Cerebellar nuclear complex (tissue), 1 donor: ENCODE data around the gene PRSS33.

Experiments
- DNase-seq, 2 experiments: peaks; one replicate each; lab custom pipeline; 2025; lab: John Stamatoyannopoulos, UW

PRSS33 gene, protein sequence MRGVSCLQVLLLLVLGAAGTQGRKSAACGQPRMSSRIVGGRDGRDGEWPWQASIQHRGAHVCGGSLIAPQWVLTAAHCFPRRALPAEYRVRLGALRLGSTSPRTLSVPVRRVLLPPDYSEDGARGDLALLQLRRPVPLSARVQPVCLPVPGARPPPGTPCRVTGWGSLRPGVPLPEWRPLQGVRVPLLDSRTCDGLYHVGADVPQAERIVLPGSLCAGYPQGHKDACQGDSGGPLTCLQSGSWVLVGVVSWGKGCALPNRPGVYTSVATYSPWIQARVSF

GRCh38 chr16:2787406-2787805, at the start of gene PRSS33:
Gene PRSS33, minus strand, starts transcription at chr16:2787560. Its CDS starts 1,013 bp downstream, at chr16:2786547.
- DNase-seq, result no peak

GRCh38 chr16:2836646-2837508, 49.5 kb upstream of the PRSS33 start:
- no peak for DNase-seq

GRCh38 chr16:2835638-2836493, 48.5 kb upstream of the PRSS33 start:
- no peak for DNase-seq

DNA sequence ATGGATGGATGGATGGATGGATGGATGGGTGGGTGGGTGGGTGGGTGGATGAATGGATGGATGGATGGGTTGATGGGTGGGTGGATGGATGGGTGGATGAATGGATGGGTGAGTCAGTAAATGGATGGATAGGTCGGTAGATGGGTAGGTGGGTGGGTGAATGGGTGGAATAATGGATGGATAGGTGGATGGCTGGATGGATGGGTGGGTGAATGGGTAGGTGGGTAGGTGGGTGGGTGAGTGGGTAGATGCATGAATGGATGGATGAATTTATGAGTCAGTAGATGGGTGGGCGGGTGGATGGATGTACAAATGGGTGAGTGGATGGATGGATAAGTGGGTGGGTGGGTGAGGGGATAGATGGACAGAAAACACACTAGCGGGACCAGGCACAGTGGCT, 47.6 kb upstream of the PRSS33 start:
- DNase-seq, result no peak

- DNase-seq, result no peak
Measured at GRCh38 chr16:2833776-2834175, 46.4 kb upstream of the PRSS33 start.

DNA sequence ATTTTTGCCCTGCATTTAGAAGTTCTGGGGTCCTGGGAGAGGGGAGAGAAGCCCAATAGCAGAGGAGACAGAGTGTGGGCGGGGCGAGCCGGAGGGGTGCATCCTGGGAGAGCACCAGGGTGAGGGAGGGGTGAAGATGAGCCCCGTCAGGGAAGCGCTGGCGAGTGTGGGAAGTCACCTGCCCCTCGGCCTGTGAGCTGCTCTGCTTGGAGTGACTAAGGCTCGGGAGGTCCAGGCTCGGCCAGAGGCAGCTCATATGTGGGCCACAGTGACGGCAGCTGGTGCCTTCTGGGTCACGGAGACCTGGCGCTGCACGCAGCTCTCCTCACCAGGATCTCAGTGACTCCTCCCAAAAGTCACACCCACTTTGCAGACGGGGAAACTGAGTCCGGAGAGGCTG, 43.8 kb upstream of the PRSS33 start:
- no peak for DNase-seq

- no peak for DNase-seq
Measured at GRCh38 chr16:2830355-2830695, 43.0 kb upstream of the PRSS33 start.

DNA sequence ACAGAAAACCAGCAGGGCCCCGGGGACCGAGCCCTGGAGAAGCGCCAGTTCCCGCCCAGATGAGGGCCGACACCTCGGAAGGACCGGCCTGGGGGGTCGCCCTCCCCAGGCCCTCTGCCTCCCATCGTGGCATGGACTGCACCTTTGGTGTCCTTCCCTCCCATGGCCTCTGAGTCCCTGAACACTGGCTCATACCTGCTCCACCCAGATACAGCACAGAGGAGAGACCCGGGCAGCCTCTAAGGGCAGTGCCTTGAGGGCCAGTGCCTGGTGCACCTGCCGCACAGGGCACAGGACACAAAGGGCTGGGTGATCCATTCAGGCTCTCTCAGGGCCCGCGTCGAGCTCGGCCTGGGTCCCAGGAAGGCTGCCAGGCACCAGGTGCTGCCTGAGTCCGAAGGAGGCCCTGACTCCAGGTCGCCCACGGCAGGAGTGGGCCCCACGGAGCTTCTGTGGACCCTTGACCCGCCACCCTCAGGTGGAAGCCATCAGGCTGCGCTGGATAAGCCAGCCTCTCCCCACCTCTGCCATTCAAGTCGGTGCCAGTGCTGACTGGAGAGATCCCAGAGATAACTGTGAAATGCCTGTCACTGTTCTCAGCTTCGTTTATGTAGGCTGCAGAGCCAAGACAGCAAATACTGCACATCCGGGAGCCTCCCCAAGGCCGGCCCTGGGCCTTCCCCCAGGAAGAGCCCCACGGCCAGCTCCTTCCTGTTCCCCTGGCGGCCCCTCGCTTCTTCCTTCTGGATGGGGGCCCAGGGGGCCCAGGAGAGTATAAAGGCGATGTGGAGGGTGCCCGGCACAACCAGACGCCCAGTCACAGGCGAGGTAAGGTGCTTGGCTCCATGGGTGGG, 42.4 kb upstream of the PRSS33 start, which contains the start of gene ZG16B:
Gene ZG16B, plus strand, starts transcription at position 803 of the 854 bp plus-strand sequence. CDS start 139 bp downstream, outside the sequence.
- no peak for DNase-seq

DNA sequence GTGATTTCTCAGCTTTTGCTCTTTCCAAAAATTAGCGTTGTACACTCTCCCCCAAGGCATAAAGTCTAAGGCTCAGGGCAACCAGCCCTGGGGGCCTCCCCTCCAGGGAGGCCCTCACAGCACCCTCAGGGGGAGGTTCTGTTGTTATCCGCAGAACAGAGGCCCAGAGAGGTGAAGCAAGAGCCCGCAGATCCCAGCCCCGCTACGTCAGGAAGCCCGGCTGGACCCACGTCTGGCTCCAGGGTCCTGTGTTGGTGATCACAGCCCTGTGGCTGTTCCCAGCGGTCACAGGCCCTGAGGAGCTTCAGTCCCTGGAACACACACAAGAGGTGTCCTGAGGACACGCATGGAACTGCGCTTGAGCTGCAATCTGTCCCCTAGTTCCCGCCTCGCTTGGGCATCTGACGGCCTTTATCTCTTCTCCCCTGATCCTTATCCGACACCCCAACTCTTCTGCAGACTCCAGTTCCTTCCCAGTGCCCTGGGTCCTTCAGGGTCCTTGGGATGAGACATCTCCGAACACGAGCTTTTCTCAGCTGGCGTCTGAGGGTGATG, 41.6 kb upstream of the PRSS33 start:
- no peak for DNase-seq

GRCh38 chr16:2828521-2828840, 41.1 kb upstream of the PRSS33 start:
- DNase-seq, result no peak

DNA sequence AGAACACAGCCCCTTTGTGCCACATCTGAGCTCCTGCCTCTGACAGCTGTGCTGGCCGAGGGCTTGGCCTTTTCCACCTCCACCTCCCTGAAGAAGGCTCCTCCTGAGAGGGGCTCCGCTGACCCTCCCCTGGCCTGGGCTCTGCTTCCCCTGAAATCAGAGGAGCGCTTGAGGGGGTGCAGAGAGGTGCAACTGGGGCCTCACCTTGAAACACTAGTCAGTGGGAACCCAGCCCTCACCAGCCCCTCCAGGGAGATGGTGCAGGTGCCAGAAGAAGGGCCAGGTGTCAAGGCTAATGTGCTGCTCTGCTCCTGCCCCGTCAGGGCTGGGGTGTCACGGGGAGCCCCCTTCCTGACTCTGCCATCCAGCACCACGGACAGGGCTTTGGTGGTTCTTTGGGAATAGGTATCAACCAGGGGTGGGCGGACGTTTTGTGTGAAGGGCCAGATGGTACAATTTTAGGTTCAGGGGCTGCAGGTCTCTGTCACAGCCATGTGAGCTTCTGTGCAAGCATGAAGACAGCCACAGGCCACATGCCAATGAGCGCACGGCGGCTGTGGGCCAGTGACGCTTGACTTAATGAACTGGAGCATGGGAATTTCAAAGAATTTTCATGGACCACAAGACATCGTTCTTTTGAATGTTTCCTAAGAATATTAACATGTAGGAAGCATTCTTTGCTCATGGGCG, 40.6 kb upstream of the PRSS33 start:
- no peak for DNase-seq

DNA sequence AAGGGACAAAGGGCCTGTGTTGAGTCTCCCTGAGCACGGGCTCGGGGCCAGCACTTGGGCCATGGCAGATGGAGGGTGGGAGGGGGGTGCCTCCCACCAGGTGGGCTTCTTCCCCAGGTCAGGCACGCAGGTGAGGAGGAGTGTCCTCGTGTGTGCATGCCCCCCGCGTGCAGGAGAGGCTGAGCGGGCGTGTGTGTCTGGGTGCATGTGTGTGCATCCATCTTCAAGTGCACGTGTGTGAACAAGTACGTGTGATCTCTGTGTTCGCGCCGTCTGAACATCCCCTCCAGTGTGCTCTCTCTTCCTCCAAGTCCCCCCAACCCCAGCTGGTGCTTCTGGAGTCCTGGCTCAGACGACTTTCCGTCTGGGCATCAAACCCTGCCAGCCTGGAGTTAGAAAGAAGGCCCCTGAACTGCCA, 40.0 kb upstream of the PRSS33 start:
- DNase-seq, result no peak

DNA sequence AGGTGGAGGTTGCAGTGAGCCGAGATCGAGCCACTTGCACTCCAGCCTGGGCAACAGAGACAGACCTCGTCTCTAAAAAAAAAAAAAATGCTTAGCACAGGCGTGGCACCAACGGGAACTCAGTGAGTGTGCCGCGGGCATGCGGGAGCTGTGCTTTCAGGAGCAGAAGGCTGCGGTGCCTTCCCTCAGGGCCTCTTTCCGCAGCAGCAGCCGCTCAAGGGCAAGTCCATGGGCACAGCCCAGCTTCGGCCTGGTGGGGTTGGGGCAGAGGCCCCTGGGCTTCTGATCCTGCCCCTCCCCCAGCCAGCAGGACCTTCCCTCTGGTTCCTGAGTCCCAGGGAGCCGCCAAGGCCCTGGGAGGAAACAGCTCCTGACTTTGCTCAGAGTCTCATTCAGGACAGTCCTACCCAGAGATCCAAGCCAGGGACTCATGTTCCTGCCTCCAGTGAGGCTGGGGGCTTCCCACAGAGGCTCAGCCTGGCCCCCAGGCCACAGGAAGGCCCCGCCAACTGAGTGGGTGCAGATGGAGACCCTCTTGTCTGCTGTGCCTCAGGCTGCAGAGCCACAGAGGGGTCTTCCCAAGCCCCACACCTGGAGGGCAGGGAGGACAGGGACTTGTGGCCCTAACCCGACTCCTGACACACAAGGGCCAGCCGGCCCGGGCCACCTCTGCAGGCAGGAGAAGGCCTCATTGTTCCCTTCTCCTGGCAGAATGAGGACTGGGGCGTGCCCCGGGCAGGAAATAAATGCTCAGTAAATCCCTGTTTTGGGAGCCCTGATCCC, 39.4 kb upstream of the PRSS33 start:
- no peak for DNase-seq

DNA sequence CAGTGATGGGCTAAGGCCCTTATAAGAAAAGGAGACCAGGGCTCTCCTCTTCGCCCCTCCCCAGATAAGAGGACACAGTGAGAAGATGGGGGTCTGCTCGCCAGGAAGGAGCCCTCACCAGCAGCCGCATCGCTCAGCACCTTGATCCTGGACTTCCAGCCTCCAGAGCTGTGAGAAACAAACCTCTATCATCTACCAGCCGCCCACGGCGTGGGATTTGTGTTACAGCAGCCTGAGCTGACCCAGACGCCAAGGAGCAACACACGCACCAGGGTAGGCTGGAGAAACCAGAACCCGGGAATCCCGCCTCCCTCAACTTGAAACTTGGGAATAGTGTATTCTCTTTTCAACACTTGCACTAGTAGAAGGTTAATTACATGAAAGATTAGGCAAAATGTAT, 38.5 kb upstream of the PRSS33 start:
- DNase-seq, result no peak

DNA sequence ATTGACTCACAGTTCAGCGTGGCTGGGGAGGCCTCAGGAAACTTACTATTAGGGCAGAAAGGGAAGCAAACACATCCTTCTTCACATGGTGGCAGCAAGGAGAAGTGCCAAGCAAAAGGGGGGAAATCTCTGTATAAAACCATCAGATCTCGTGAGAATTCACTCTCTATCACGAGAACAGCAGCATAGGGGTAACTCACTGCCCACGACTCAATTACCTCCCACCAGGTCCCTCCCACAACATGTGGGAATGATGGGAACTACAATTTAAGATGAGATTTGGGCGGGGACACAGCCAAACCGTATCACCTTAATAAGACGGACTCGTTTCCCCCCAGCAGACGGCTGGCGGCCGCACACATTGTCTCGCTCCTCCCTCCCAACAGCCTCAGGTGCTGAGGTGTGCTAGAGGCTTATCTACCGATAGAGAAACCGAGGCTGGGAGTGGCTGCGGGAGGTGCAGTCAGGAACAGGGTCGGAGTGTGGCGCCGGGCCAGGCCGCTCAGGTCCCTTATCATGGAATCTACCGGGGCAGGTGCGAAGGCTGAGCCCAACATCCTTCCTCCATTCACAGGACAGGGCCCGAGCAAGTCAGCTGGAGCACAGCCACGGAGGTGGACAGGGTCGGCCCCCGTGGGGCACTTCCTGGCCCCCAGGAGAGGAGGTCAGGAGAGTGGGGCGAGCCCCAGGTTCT, 37.8 kb upstream of the PRSS33 start:
- DNase-seq, result no peak

DNA sequence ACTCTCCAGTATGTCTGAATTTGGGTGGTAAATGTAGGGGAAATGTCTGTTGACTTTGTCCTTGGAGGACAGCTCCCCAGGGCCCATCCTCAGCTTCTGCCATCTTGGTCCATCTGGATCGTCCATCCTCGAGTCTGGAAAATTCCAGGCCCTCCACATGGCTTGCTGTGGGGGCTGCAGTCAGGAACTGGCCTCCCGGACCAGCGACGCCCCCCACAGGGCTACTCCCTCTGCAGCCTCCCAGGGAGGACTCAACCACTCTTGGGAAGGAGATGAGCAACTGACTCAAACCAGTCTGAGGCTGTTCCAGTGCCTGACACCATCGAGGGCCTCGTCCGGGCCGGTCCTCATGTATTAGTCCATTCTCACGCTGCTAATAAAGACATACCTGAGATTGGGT, 37.3 kb upstream of the PRSS33 start:
- no peak for DNase-seq

DNA sequence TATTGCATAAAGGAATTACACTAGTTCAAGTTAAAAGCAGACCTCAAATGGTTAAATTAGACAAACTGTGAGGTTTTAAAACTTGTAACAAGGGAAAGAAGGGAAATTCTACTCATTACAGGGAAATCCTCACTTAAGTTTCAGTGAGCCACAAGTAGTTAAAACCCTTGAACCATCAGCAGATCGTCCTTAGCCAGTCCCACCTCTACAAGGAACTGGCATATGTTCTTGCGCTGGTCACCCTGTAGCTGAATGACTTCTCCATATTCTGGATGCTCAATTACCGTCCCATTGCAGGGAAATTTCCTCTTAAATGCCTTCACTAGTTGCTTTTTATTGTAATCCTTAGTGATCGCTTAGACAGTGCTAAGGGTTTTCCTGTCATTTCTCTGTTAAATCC, 35.1 kb upstream of the PRSS33 start:
- DNase-seq, result no peak

- DNase-seq, result no peak
Measured at GRCh38 chr16:2822158-2822495, 34.8 kb upstream of the PRSS33 start.

- DNase-seq, result no peak
Measured at GRCh38 chr16:2821487-2822157, 34.3 kb upstream of the PRSS33 start.
